H1 (cell line): Measurements from ENCODE around the gene ALX1. TPM values are rescaled to one million over a fixed set of nuclear protein-coding genes. Genes with fewer than 3 reads are reported as not detected.

Experiments used
- CTCF ChIA-PET: fragments of 300-600 bp; sonication (Branson Sonifier 250); formaldehyde crosslinking; loops from one replicate; lab custom pipeline; 2021; ENCODE audit not compliant: partially characterized antibody; lab: Charles Lee
- POLR2A ChIA-PET: fragments of 300-600 bp; sonication (Branson Sonifier 250); formaldehyde crosslinking; loops from one replicate; lab custom pipeline; 2021; ENCODE audit warnings: inconsistent platforms; ENCODE audit not compliant: partially characterized antibody; lab: Charles Lee
- DNase-seq, 2 experiments: peaks; one replicate each; pipeline versions ENCODE4 v3.0.0 to v3.0.0-alpha.2; 2010 to 2022; ENCODE audit warnings: low spot score in 2 of 2, low read depth in 1 of 2, mixed read lengths in 1 of 2
- FAIRE-seq: peaks from 2 replicates; lab custom pipeline; 2011; peaks lifted over from hg19 to GRCh38; lab: Jason Lieb, UNC
- H2AFZ ChIP-seq: 2 replicates; pipeline ENCODE4 v1.8.1; 2012; ENCODE audit warnings: low read length, inconsistent platforms
- H2AK5ac ChIP-seq: 2 replicates; pipeline ENCODE4 v1.6.1; 2013; ENCODE audit warnings: low read depth, low read length
- H2BK120ac ChIP-seq: replicated peaks from 2 replicates; pipeline ENCODE3; 2013; ENCODE audit warnings: low read depth, low read length, inconsistent platforms
- H2BK12ac ChIP-seq: 2 replicates; pipeline ENCODE4 v1.6.1; 2013; ENCODE audit warnings: low read depth, low read length
- H2BK15ac ChIP-seq: 2 replicates; pipeline ENCODE4 v1.6.1; 2013; ENCODE audit warnings: low read length
- H2BK20ac ChIP-seq: 2 replicates; pipeline ENCODE4 v1.6.1; 2013; ENCODE audit warnings: low read length
- H2BK5ac ChIP-seq: 2 replicates; pipeline ENCODE4 v1.6.1; 2013; ENCODE audit warnings: low read depth, low read length
- H3K14ac ChIP-seq: 2 replicates; pipeline ENCODE4 v1.6.1; 2013; ENCODE audit warnings: inconsistent platforms; ENCODE audit not compliant: insufficient read length
- H3K18ac ChIP-seq: 2 replicates; pipeline ENCODE4 v1.6.1; 2013; ENCODE audit warnings: low read length; ENCODE audit errors: extremely low read depth
- H3K23ac ChIP-seq: 2 replicates; pipeline ENCODE4 v1.6.1; 2013; ENCODE audit warnings: inconsistent platforms; ENCODE audit not compliant: insufficient read length
- H3K23me2 ChIP-seq: 2 replicates; pipeline ENCODE4 v1.6.1; 2013; ENCODE audit warnings: low read depth, low read length
- H3K27ac ChIP-seq: 2 replicates; pipeline ENCODE4 v1.6.1; 2011; ENCODE audit warnings: low read depth, low read length, inconsistent platforms
- H3K27me3 ChIP-seq, 4 experiments: replicated peaks in 1 of 4; 1 replicate in 1 of 4; 2 replicates in 3 of 4; pipeline versions ENCODE4 v1.6.1 to v1.8.1; 2011 to 2013; ENCODE audit warnings: low read length in 3 of 4, mild to moderate bottlenecking in 3 of 4, inconsistent platforms in 2 of 4, mixed read lengths in 2 of 4, moderate library complexity in 1 of 4; ENCODE audit not compliant: control insufficient read depth in 3 of 4, insufficient read depth in 3 of 4; ENCODE audit errors: extremely low read depth in 1 of 4
- H3K36me3 ChIP-seq, 4 experiments: 2 replicates each; pipeline versions ENCODE4 v1.6.1 to v1.8.1; 2011 to 2013; ENCODE audit warnings: mild to moderate bottlenecking in 4 of 4, low read length in 3 of 4, moderate library complexity in 2 of 4, control low read depth in 1 of 4, inconsistent platforms in 1 of 4; ENCODE audit not compliant: insufficient read depth in 4 of 4, control insufficient read depth in 2 of 4
- H3K4ac ChIP-seq: replicated peaks from 2 replicates; pipeline ENCODE3; 2013; ENCODE audit warnings: low read length, low read depth, mixed read lengths, inconsistent platforms; ENCODE audit not compliant: insufficient read length
- H3K4me1 ChIP-seq, 4 experiments: replicated peaks in 1 of 4; 1 replicate in 1 of 4; 2 replicates in 3 of 4; pipeline versions ENCODE4 v1.6.1 to v1.8.1; 2011 to 2013; ENCODE audit warnings: low read length in 3 of 4, inconsistent platforms in 2 of 4, mixed read lengths in 1 of 4; ENCODE audit not compliant: insufficient read depth in 4 of 4, control insufficient read depth in 3 of 4
- H3K4me2 ChIP-seq, 2 experiments: 2 replicates each; pipeline versions ENCODE4 v1.6.1 to v1.8.1; 2011 to 2013; ENCODE audit warnings: low read depth in 2 of 2, low read length in 2 of 2, control low read depth in 1 of 2, inconsistent platforms in 1 of 2, mild to moderate bottlenecking in 1 of 2; ENCODE audit not compliant: insufficient read depth in 1 of 2
- H3K4me3 ChIP-seq, 4 experiments: fragments of 200-600, 300-600 bp in 1 of 4; sonication (generic), shearing (Covaris generic), sonication (Bioruptor Twin) in 1 of 4; 2 replicates each; pipeline versions ENCODE4 v1.5.1 to v1.8.1; 2011 to 2016; ENCODE audit warnings: low read length in 4 of 4, low read depth in 3 of 4, control low read depth in 2 of 4, inconsistent platforms in 2 of 4, mild to moderate bottlenecking in 2 of 4, mixed read lengths in 1 of 4, moderate library complexity in 1 of 4; ENCODE audit not compliant: insufficient read depth in 2 of 4; ENCODE audit errors: extremely low read depth in 1 of 4
- H3K56ac ChIP-seq: replicated peaks from 2 replicates; pipeline ENCODE3; 2013; ENCODE audit warnings: low read depth, mild to moderate bottlenecking, mixed read lengths, low read length, inconsistent platforms; ENCODE audit not compliant: insufficient read length
- H3K79me1 ChIP-seq: 2 replicates; pipeline ENCODE4 v1.6.1; 2013; ENCODE audit warnings: low read depth, low read length, control low read depth
- H3K79me2 ChIP-seq, 2 experiments: 2 replicates each; pipeline versions ENCODE4 v1.6.1 to v1.8.1; 2012 to 2013; ENCODE audit warnings: low read length in 2 of 2, mild to moderate bottlenecking in 2 of 2, inconsistent platforms in 1 of 2; ENCODE audit not compliant: insufficient read depth in 2 of 2, control insufficient read depth in 1 of 2
- H3K9ac ChIP-seq, 4 experiments: replicated peaks in 1 of 4; 1 replicate in 1 of 4; 2 replicates in 3 of 4; pipeline versions ENCODE4 v1.6.1 to v1.8.1; 2011 to 2013; ENCODE audit warnings: low read depth in 3 of 4, low read length in 3 of 4, control low read depth in 2 of 4, mild to moderate bottlenecking in 2 of 4, moderate library complexity in 2 of 4, inconsistent platforms in 1 of 4; ENCODE audit errors: extremely low read depth in 1 of 4
- H3K9me3 ChIP-seq, 2 experiments: 2 replicates each; pipeline versions ENCODE4 v1.6.1 to v1.8.1; 2012 to 2013; ENCODE audit warnings: mild to moderate bottlenecking in 2 of 2, moderate library complexity in 2 of 2, control low read depth in 1 of 2, inconsistent platforms in 1 of 2, low read depth in 1 of 2, low read length in 1 of 2, mixed read lengths in 1 of 2; ENCODE audit not compliant: insufficient read depth in 2 of 2
- H4K20me1 ChIP-seq, 2 experiments: replicated peaks in 1 of 2; 2 replicates each; pipeline versions ENCODE3 to v1.8.1; 2011 to 2013; ENCODE audit warnings: inconsistent platforms in 2 of 2, low read length in 2 of 2, mild to moderate bottlenecking in 1 of 2; ENCODE audit not compliant: insufficient read depth in 2 of 2, control insufficient read depth in 1 of 2
- H4K5ac ChIP-seq: 2 replicates; pipeline ENCODE4 v1.6.1; 2013; ENCODE audit warnings: low read length, low read depth, mixed read lengths, inconsistent platforms; ENCODE audit not compliant: insufficient read length
- H4K8ac ChIP-seq: 2 replicates; pipeline ENCODE4 v1.8.0; 2013; ENCODE audit warnings: mild to moderate bottlenecking, moderate library complexity, low read length, inconsistent platforms; ENCODE audit not compliant: insufficient read depth; ENCODE audit errors: extremely low read depth
- H4K91ac ChIP-seq: replicated peaks from 2 replicates; pipeline ENCODE3; 2013; ENCODE audit warnings: low read length, mixed read lengths, inconsistent platforms; ENCODE audit not compliant: insufficient read length
- SAP30 ChIP-seq: fragments of 300-600 bp; sonication (generic); IDR thresholded peaks from 2 replicates; pipeline ENCODE4 v1.7.1; 2012; ENCODE audit warnings: low read length, moderate library complexity, mild to moderate bottlenecking, inconsistent platforms; ENCODE audit not compliant: insufficient read depth, insufficient replicate concordance
- SP4 ChIP-seq: IDR thresholded peaks from 2 replicates; pipeline ENCODE4 v1.6.1; 2012; ENCODE audit warnings: low read length, inconsistent platforms
- WGBS, 2 experiments: shearing (Covaris generic) in 1 of 2; methylation state at CpG; one replicate each; pipeline versions ENCODE4 v1.1.6 to v1.1.7; 2013 to 2015; ENCODE audit warnings: low lambda C conversion rate in 2 of 2, mixed read lengths in 2 of 2, inconsistent platforms in 1 of 2, low coverage in 1 of 2, missing lambda C conversion rate in 1 of 2; ENCODE audit not compliant: insufficient replicate concordance in 2 of 2, insufficient coverage in 1 of 2, insufficient read length in 1 of 2; ENCODE audit errors: extremely low coverage in 1 of 2, missing lambda C conversion rate in 1 of 2; 5-methylcytosine and 5-hydroxymethylcytosine counted together
- polyA plus RNA-seq, 7 experiments: library from polyadenylated mRNA; depleted of rRNA in 3 of 7; stranded (reverse) in 5 of 7; unstranded in 2 of 7; fragments of >200 nt in 5 of 7; fragments of 200-250 nt in 2 of 7; gene quantifications; 1 replicate in 5 of 7; 2 replicates in 1 of 7; 4 replicates in 1 of 7; pipeline versions ENCODE4 v1.2.1 to v1.2.3, GENCODE V29; 2011 to 2013; ENCODE audit warnings: missing spikeins in 2 of 7, mixed read lengths in 2 of 7
- total RNA-seq: library from RNA; stranded (reverse); fragmentation: NEBNext Ultra II Directional; extraction: Animal tissue kit (Norgen Biotek cat#: 25700); gene quantifications from 2 replicates; pipeline ENCODE4 v1.2.1, GENCODE V29; 2021
- TF ChIP-seq, protein P1 (sequence below): IDR thresholded peaks from 2 replicates; pipeline ENCODE4 v1.6.1; 2012; ENCODE audit warnings: inconsistent platforms

Gene ALX1
- total and polyA plus RNA-seq, 2 of the 8 experiments (the other 6 are each of a cell fraction or from before 2014, with no cell fraction given) = 0.41 to 0.73 TPM

DNA sequence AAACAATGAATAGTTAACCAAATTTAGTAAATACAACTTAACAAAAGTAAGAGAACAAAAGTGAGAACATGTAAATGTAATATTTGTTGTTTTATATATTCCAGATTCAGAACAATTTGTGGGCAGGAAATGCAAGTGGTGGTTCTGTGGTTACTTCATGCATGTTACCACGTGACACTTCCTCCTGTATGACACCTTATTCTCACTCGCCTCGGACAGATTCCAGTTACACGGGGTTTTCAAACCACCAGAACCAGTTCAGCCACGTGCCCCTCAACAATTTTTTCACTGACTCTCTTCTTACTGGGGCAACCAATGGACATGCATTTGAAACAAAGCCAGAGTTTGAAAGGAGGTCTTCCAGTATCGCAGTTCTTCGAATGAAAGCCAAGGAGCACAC is 21.0 kb downstream of the ALX1 start:
- H3K9me3 ChIP-seq = no peaks in the 10 kb centered on the region
- no peak overlapping the region for H3K27ac ChIP-seq
- ChIA-PET POLR2A (no interaction called here), CTCF (no interaction called here)
- no peak overlapping the region for H2BK15ac ChIP-seq
- no peaks in the 10 kb centered on the region for H3K27me3 ChIP-seq
- no peak overlapping the region for H3K18ac ChIP-seq
- no peaks in the 10 kb centered on the region for H3K79me2 ChIP-seq
- H3K4me1 ChIP-seq = no peaks in the 10 kb centered on the region
- no peak overlapping the region for H4K91ac ChIP-seq
- H3K14ac ChIP-seq = no peak overlapping the region
- H4K20me1 ChIP-seq = no peaks in the 10 kb centered on the region
- DNase-seq (no peak), FAIRE-seq (no peak)
- no peak overlapping the region for H3K56ac ChIP-seq
- no peak overlapping the region for H3K4me3 ChIP-seq
- WGBS, 2 experiments = 85% methylated on average over 7 of the region's 7 CpGs; no CpG with 5 or more reads in 1 of the 2 experiments
- H2BK120ac ChIP-seq = no peak overlapping the region
- no peaks in the 10 kb centered on the region for H3K36me3 ChIP-seq
- H3K4ac ChIP-seq = no peak overlapping the region
- no peak overlapping the region for H2BK12ac ChIP-seq
- H2AFZ ChIP-seq = no peak overlapping the region
- no peak overlapping the region for H4K8ac ChIP-seq
- no peaks in the 10 kb centered on the region for H3K23me2 ChIP-seq
- no peak overlapping the region for H4K5ac ChIP-seq
- H3K23ac ChIP-seq = no peak overlapping the region
- no peak overlapping the region for H2AK5ac ChIP-seq
- H3K4me2 ChIP-seq = no peak overlapping the region
- no peaks in the 10 kb centered on the region for H3K79me1 ChIP-seq
- no peak overlapping the region for H2BK20ac ChIP-seq
- TF ChIP-seq SAP30 (no peak), SP4 (no peak)
- TF ChIP-seq, protein P1, sequence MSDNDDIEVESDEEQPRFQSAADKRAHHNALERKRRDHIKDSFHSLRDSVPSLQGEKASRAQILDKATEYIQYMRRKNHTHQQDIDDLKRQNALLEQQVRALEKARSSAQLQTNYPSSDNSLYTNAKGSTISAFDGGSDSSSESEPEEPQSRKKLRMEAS = no peak
- H2BK5ac ChIP-seq = no peak overlapping the region
- no peak overlapping the region for H3K9ac ChIP-seq
